ENCODE measurements around the gene VAPA. TPM values are rescaled to one million over a fixed set of nuclear protein-coding genes. Genes with fewer than 3 reads are reported as not detected.

Gene VAPA
- total RNA-seq, 1 experiment from 2014 or later: 137 TPM

- H3K9me3 Mint-ChIP-seq: no peaks in the 10 kb centered on the region
- no peak for DNase-seq (ENCODE audit: low spot score)
- no peaks in the 10 kb centered on the region for H3K27me3 Mint-ChIP-seq (ENCODE audit: low read depth)
- H3K4me3 Mint-ChIP-seq: no peak overlapping the region
- CTCF ChIA-PET: no interaction called here
- TF ChIP-seq ZNF396 (CRISPR knock-in tag; IDR thresholded peaks at IDR 0.05; ENCODE audit: borderline replicate concordance) (no peak), CREB1 (CRISPR knock-in tag; IDR thresholded peaks at IDR 0.05) (no peak), STAT6 (CRISPR knock-in tag; conservative IDR thresholded peaks at IDR 0.05; ENCODE audit: low read depth) (no peak), ZSCAN18 (CRISPR knock-in tag; IDR thresholded peaks at IDR 0.05) (no peak), CTCF (IDR thresholded peaks at IDR 0.05) (no peak), SMAD4 (CRISPR knock-in tag; IDR thresholded peaks at IDR 0.05) (no peak), CBFB (CRISPR knock-in tag; IDR thresholded peaks at IDR 0.05; ENCODE audit: low read depth) (no peak), OVOL2 (CRISPR knock-in tag; IDR thresholded peaks at IDR 0.05; ENCODE audit: borderline replicate concordance) (no peak), FOXP4 (CRISPR knock-in tag; IDR thresholded peaks at IDR 0.05) (no peak)
- TF ChIP-seq, protein P1, sequence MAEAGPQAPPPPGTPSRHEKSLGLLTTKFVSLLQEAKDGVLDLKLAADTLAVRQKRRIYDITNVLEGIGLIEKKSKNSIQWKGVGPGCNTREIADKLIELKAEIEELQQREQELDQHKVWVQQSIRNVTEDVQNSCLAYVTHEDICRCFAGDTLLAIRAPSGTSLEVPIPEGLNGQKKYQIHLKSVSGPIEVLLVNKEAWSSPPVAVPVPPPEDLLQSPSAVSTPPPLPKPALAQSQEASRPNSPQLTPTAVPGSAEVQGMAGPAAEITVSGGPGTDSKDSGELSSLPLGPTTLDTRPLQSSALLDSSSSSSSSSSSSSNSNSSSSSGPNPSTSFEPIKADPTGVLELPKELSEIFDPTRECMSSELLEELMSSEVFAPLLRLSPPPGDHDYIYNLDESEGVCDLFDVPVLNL (CRISPR knock-in tag; IDR thresholded peaks at IDR 0.05; ENCODE audit: borderline replicate concordance, low read depth): no peak
- TF ChIP-seq, protein P2, sequence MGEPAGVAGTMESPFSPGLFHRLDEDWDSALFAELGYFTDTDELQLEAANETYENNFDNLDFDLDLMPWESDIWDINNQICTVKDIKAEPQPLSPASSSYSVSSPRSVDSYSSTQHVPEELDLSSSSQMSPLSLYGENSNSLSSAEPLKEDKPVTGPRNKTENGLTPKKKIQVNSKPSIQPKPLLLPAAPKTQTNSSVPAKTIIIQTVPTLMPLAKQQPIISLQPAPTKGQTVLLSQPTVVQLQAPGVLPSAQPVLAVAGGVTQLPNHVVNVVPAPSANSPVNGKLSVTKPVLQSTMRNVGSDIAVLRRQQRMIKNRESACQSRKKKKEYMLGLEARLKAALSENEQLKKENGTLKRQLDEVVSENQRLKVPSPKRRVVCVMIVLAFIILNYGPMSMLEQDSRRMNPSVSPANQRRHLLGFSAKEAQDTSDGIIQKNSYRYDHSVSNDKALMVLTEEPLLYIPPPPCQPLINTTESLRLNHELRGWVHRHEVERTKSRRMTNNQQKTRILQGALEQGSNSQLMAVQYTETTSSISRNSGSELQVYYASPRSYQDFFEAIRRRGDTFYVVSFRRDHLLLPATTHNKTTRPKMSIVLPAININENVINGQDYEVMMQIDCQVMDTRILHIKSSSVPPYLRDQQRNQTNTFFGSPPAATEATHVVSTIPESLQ (CRISPR knock-in tag; IDR thresholded peaks at IDR 0.05): no peak
- peaks cover 48% of the 10 kb centered on the region for H3K36me3 Mint-ChIP-seq
- POLR2A ChIA-PET: no interaction called here
- H3K27ac Mint-ChIP-seq: no peak overlapping the region
- H3K4me1 Mint-ChIP-seq: no peaks in the 10 kb centered on the region
- ATAC-seq: no peak
Observed at GRCh38 chr18:9943311-9943710, 29.5 kb downstream of the VAPA start.

DNA sequence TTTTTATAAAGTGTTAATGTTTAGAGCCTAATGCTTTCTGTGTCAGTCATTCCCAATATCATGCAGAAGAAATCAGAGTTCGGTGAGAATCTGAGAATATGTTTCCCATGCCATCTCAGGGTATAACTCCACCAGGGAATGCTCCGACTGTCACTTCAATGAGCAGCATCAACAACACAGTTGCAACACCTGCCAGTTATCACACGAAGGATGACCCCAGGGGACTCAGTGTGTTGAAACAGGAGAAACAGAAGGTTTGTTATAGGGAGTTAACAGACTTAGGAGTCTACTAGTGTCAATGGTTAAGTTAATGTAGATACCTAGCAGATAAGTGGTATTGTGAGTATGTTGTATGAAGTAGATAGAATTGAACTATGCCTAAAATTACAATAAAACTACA is 31.0 kb downstream of the VAPA start:
- no peak for DNase-seq (ENCODE audit: low spot score)
- H3K4me1 Mint-ChIP-seq: no peaks in the 10 kb centered on the region
- H3K36me3 Mint-ChIP-seq: peaks cover 40% of the 10 kb centered on the region
- no peak for ATAC-seq
- POLR2A ChIA-PET: no interaction called here
- TF ChIP-seq PRRX2 (CRISPR knock-in tag; IDR thresholded peaks at IDR 0.05) (no peak), JAZF1 (CRISPR knock-in tag; IDR thresholded peaks at IDR 0.05) (no peak)
- TF ChIP-seq, protein P3, sequence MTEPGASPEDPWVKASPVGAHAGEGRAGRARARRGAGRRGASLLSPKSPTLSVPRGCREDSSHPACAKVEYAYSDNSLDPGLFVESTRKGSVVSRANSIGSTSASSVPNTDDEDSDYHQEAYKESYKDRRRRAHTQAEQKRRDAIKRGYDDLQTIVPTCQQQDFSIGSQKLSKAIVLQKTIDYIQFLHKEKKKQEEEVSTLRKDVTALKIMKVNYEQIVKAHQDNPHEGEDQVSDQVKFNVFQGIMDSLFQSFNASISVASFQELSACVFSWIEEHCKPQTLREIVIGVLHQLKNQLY (CRISPR knock-in tag; IDR thresholded peaks at IDR 0.05): no peak
- no peak overlapping the region; the same call in 1 of the 2 replicates for H3K27ac Mint-ChIP-seq
- H3K4me3 Mint-ChIP-seq: no peak overlapping the region
- H3K9me3 Mint-ChIP-seq: no peaks in the 10 kb centered on the region
- H3K27me3 Mint-ChIP-seq (ENCODE audit: low read depth): no peaks in the 10 kb centered on the region
- CTCF ChIA-PET: no interaction called here
